HG02943 (cell line): ENCODE measurements around the gene LNX2.
A peak's percentile ranks its signal among the peaks of the same experiment; 100 is the strongest.

Source experiments
- ATAC-seq: cut with Tn5 transposase; IDR thresholded peaks from one replicate; pipeline ENCODE4 v1.9.1; 2021; ENCODE audit warnings: mild to moderate bottlenecking, low read depth, moderate library complexity; ENCODE audit not compliant: unreplicated experiment

Gene LNX2

DNA sequence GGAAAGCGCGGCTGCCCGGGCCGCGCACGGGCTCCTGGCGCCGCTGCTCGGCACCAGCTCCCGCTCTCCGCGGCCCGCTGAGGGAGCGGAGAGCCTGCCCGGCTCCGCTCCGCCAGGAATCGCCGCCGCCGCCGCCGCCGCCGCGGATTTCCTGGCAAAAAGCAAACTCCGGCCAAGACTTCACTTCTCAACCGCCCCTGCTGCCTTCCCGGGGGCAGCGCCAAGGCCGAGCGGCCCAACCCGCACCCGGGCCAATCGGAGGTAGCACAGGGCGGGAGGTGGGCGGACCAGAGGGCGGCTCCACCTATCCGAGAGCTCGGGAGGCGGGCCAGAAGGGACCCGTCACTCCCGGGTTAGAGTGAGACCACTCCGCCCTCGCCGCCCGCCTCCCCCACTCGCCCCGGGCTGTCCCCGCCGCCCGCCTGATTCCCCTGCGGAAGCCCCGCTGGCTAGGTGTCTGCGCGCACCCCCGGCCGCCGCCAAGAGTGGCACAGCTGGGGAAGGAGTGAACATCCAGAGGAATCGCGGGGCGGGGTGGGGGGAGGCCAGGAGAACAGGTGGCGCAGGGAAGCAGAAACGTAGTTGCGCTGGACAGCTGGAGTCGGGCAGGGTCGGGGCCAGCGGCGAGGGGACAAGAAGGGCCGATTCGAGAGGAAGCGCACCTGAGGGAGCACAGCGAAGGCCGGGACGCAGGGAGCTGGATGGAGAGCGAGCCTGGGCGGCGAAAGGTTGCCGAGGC lies at the start of gene LNX2:
Gene LNX2, minus strand, starts transcription at position 153 of the 739 bp plus-strand sequence. CDS start 38,826 bp downstream, outside the sequence.
- peak; percentile 89 for ATAC-seq

DNA sequence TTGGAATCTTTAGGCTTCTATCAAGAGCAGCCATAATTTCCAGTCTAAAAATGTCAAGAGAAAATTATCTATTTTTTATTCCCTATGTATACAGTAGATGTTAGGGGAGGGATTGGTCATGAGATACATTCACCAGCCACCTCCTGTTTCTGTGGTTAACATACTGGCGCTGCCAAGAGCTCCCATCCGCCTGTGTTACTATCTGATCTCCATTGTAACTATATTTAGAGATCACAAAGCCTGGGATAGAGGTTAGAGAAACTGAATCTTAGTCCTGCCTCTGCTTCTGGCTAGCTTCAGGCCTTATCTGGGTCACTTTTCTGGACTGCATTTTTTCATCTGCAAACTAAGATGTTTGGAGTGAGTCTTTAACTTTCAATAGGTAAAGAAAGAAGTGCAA lies 47.6 kb upstream of the LNX2 start:
- no peak for ATAC-seq

GRCh38 chr13:27666951-27667350 lies 46.6 kb upstream of the LNX2 start:
- no peak for ATAC-seq

GRCh38 chr13:27665761-27666160 lies 45.4 kb upstream of the LNX2 start:
- ATAC-seq = no peak

- ATAC-seq = no peak
These were observed 45.0 kb upstream of the LNX2 start for GRCh38 chr13:27665333-27665732.

GRCh38 chr13:27663947-27664346 lies 43.6 kb upstream of the LNX2 start:
- no peak for ATAC-seq

GRCh38 chr13:27662738-27663470 lies 42.6 kb upstream of the LNX2 start:
- no peak for ATAC-seq

DNA sequence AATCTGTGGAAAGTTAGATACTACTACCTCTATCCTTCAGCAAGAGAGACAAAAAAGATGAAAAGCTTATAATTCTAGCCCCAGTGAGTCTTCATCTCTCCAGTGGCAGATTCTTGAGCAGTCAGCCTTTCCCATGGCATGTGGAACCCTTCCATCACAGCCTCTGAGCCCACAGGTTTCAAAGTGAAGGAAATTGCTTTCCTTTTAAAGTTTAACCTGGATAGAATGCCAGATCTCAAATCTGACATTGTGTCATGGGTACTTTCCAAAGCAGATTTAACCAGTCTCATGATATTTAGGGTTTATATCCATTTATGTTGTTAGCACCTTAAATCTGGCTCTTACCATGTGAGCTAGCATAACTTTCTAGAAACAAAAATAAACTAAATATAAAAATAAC lies 40.7 kb upstream of the LNX2 start:
- no peak for ATAC-seq

- no peak for ATAC-seq
These were observed 40.2 kb upstream of the LNX2 start for GRCh38 chr13:27660511-27660910.

DNA sequence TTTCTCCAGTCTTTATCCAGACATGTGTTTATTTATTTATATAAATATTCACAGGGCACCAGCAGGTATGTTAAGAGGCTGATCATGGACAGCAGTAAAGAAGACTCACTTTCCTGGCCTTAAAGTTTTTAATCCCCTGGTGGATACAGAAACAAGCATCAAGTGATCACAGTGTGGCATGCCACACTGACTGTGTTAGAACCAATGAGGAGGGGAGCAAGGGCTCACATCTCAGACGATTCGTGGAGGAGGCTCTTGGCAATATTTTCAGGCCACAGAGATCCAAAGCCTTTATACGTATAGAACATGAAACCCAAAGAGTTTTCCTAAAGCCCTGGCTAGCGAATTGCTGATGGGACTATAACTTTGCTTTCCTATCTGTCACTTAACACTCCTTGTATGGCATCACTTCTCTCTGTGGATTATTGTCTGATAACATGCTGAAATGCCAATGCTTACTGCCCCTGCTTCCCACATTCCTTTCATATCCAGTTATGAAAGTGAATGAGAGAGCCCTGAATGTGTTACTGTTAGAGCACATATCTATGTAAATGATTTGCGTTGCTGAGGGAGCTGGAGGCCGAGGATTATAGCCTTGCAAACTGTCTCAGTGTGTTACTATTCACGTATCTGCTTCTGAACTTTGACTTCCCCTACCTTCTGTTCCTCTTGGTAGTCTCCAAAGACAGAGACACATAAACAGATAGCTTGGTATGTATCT lies 39.0 kb upstream of the LNX2 start:
- no peak for ATAC-seq

DNA sequence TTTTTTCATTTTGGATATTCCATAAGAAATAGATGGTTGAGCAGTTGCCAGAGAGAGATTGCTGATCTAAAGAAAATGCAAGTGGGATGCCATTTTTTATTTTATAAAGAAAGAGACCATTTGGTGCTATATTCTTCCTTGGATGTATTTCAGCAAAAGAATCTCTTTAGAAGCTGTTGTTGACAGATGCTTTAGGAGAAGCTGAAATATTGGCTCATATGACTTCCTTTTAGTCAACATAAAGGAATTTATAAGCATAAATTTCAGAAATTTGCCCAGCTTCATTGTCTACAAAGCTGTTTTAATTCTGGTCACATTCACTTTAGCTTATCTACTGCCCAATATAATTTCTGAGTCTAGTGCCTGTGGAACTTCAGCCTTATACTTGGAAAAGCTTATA lies 38.2 kb upstream of the LNX2 start:
- no peak for ATAC-seq

DNA sequence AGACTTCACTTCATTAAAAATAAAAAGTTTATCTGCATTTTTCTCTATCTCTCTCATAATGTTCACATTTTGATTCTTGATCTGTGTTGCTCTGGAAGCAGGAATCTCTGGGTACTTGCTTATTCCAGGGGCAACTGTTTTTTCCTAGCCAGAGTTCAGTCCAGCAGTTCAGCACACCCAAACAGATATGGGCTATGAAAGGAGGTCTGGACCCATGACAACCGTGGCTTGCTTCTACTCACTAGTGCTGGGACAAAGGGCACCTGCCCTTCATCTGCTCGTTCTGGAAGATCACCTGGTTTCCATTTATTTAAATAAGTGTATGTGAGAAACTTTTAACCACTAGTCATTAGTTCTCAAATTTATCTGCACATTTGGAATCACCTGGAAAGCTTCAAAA lies 37.4 kb upstream of the LNX2 start:
- no peak for ATAC-seq

DNA sequence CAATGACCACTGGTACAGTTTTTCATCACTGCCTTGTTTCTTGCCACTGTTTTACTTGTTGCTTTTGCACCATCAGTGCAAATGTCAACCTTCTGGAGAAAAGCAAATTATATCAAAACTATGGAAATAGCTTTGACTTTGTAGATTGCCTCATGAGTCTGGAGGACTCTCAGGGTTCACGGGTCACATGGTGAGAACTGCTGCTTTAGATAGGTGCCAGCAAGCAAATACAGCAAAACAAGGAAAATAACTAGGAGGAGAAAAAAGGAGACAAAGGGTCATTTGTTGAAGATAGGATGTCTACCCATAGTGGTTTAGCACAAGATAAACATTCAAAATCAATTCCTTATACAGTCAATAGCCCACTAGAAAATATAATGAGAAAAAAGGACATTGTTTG lies 34.5 kb upstream of the LNX2 start:
- ATAC-seq = no peak

GRCh38 chr13:27654059-27654458 lies 33.7 kb upstream of the LNX2 start:
- ATAC-seq = no peak

DNA sequence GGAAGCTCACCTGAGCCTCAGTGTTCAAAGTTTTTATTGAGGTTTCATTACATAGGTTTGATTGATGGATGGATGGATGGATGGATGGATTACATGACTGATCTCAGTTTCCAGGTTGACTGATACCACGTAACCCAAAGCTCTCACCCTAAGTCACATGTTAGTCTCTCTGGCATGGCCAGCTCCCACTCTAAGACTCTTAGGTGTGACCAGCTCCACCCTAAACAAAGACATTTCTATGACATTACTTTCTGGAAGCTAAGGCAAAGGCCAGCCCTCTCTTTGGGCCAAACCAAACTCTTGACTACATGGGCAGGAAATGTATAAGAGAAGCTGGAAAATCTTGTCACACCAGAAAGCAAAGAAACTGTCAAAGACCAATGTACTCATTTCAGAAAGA lies 30.0 kb upstream of the LNX2 start:
- ATAC-seq = no peak

GRCh38 chr13:27644302-27644701 lies 24.0 kb upstream of the LNX2 start:
- ATAC-seq = no peak

GRCh38 chr13:27643334-27644132 lies 23.2 kb upstream of the LNX2 start:
- no peak for ATAC-seq

- no peak for ATAC-seq
These were observed 21.6 kb upstream of the LNX2 start for GRCh38 chr13:27641711-27642502.

GRCh38 chr13:27639186-27639585 lies 18.9 kb upstream of the LNX2 start:
- no peak for ATAC-seq

DNA sequence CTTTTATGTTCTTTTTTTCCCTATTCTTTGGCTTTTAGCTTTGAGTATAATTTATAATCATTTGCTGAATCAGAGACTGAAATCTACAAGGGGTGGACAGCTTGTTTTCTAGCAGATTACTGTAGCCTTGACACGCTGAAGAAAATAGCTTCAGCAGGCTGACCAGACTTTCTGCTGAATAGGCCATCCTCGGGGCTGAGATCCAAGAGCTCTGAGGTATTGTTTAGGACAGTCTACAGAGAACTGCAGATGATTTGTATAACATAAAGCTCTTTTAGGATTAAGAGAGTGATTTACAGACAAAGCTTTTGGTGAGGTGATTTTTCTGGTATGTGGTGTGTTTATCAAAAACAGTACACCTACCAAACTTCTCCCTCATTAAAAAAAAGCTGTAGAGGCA lies 18.2 kb upstream of the LNX2 start:
- no peak for ATAC-seq
